Stimulated activated CD8-positive, alpha-beta memory T cell treated with anti-CD3 and anti-CD28 coated beads, Interleukin-15, amount 100 ng/mL, for 48 hours (primary cell): ENCODE measurements around the gene TRNAU1AP.
"Not testable (repeated sequence)": the region's sequence is repeated elsewhere in the genome, so short reads cannot be mapped to it uniquely, and the experiment has no call there.

ENCODE experiments used
- DNase-seq, 2 donors: peaks; one replicate each; pipeline ENCODE4 v3.0.0-alpha.2; 2020; ENCODE audit warnings: low read depth in 2 of 2

The TRNAU1AP gene

GRCh38 chr1:28577052-28577678 lies 24.3 kb downstream of the TRNAU1AP start:
- DNase-seq = peak in 1 of 2 donors; percentile 31

DNA sequence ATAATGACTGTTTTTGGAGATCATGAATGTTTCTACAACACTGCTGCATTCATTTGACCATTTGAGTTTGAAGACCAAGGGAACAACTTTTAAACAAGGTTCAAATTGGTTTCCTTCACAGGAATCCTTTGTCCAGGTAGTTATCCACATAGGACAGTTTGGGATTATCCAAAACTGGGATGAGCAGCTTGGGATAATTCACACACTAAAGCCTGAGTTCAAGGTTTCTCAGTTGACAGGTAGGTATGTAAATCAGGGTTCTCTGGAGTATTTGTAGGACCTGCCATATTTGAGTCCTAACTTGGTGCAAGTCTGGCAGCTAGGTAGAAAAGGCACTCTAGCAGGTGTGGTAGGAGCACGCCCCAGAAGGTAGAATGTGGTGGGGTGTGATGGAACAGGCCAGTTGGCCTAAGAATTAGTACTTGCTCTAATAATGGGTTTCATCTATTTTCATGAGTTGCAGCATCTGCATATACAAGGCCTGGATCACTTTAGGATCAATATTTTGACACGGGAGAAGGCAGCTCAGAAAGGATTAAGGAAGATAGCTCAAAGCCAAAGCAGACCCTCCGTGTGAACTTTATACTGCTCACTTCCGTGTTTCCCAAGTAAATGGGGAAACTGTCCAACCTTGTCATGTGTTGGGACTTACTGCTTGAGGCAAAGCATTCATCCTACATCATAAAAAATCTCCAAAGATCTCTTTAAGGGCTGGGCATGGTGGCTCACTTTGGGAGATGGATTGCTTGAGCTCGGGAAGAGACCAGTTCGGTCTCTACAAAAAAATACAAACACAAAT lies 25.1 kb downstream of the TRNAU1AP start:
- DNase-seq = no peak

DNA sequence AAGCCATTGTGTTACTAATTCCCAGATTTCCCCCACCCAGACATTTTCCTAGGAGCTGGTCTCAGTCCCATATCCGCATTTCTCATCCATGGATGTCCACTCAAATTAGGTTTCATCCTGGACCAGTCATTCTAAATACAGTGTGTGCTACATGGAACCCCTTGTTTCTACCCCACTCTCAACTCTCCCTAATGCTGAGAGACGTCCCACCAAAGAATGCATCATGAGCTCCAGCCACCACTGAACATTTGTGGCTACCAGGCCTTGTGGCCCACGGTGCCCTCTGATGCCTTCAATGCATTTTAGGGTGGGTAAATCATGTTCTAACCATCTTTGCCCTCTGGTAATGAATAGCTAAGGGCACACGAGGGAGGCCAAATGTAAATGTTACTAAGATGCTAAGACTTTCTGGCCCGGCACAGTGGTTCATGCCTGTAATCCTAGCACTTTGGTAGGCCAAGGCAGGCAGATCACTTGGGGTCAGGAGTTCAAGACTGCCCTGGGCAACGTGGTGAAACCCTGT lies 25.9 kb downstream of the TRNAU1AP start:
- DNase-seq = no peak

DNA sequence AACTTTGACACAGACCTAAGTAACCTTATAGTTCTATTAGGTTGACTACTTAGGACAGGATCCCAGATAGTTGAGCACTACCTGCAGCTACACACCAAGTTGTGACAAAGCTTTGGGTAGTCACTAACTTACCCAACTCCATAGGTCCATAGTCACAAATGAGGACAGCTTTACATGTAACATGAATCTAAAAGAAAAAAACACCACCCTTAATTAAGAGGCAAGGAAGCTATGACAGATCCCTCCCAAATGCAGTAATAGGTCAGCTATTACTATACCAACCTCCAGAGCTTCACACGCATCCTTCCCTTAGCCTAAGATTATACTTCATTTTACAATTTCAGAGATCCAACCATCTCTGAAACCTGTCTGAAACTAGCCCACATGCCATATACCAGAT lies 26.5 kb downstream of the TRNAU1AP start:
- no peak for DNase-seq

DNA sequence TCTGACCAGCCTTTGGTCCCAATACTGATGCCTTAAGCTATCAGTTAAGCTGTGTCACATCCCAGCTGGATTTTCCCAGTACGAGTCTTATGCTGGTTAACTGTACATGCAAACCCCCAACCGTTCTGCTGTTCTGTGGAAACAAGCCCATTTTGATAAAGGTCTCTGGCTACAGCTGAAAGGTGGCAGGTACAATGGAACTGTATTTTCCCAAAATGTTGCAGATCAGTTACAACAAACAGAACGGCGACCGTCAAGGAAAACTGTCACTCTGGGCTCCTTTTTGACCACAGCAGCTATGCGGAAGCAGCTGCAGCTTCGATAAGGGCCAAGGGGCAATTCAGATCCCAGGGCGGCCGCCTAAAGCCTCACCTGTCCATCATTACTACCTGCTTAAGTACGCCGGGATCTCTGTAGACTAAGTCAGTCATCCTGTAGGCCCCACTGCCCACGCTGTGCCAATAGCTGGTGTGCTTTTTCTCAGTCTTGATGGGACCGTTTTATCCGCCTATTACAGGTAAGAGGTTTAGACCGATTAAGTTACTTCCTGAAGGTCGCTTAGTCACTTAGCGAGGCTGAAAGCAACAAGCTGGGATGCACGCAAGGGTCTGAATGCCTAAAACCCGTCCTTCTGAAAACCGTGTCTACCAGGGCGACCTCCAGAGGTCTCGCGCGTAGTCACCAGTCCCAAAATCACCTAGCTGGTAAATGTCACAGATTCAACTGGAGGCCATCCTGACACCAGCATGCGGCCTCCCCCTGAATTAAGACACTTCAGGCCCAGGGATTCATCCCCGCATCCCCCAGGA lies 28.0 kb downstream of the TRNAU1AP start:
- DNase-seq = peak in 1 of 2 donors; percentile 27

DNA sequence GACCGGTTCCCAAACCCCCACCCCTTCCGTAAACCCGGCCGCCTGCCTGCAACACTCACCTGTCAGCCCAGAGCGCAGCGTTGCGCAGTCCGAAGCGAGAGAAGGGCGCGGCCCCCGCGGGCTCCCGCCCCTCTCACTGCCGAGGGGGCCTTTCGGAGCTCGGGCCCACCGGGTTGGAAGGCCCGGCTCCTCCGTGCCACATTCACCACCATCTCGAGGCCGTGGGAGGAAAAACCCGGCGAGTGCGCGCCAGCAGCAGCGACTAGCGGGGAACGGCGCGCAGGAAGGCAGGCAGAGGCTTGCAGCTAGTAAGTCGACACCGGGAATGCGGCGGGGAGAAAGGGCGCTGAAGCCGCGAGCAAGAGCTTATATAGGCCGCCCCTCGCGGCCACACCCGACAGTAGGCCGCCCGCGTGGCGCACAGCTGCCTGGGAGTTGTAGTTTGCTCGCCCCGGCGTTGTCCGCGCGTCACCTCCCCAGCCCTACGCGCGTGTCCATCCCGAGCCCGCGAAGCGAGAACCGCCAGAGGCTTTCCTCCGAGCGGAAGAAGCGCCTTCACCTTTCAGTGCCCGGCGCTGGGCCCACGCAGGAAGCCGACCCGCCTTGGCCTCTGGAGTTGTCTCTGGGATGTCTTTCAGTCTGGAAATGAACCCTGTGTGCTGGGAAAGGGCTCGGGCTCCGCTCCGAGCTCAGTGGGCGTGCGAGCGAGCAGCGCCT lies 28.8 kb downstream of the TRNAU1AP start:
- DNase-seq = peak; percentile 91 to 92

- DNase-seq = no peak
These were observed 29.3 kb downstream of the TRNAU1AP start for GRCh38 chr1:28582248-28582615.

GRCh38 chr1:28586585-28587391 lies 33.9 kb downstream of the TRNAU1AP start:
- DNase-seq = not testable (repeated sequence)

DNA sequence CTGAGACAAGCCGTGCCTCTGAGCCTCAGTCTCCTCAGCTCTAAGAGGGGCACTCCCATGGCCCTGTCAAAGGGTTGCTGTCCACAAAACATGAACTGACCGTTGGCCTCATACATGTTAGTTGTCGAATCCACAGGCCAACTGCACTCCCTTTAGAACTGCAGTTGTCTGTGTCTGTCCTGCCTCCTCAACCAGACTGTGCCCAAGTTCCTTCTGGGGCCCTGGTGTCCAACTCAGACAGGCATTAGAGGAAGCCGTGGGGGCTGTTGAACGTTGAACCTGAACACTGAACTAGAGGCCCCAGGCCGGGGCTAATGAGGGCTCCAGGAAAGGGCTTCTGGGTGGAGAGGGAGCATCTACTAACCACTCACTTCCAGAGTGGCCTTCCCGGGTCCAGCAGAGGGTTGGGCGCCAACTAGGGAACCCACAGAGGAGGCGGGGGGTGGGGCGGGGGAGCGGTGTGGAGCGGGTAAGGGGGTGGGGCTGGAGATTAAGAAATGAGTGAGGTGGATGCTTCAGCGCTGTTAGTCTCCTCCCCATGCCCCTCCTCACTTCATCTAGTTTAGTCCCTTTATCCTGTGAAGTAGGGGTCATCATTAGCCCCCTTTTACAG lies 38.9 kb downstream of the TRNAU1AP start, which contains the start of gene RAB42:
Gene RAB42, plus strand, starts transcription at position 558 of the 613 bp plus-strand sequence. CDS start 247 bp downstream, outside the sequence.
- no peak for DNase-seq

DNA sequence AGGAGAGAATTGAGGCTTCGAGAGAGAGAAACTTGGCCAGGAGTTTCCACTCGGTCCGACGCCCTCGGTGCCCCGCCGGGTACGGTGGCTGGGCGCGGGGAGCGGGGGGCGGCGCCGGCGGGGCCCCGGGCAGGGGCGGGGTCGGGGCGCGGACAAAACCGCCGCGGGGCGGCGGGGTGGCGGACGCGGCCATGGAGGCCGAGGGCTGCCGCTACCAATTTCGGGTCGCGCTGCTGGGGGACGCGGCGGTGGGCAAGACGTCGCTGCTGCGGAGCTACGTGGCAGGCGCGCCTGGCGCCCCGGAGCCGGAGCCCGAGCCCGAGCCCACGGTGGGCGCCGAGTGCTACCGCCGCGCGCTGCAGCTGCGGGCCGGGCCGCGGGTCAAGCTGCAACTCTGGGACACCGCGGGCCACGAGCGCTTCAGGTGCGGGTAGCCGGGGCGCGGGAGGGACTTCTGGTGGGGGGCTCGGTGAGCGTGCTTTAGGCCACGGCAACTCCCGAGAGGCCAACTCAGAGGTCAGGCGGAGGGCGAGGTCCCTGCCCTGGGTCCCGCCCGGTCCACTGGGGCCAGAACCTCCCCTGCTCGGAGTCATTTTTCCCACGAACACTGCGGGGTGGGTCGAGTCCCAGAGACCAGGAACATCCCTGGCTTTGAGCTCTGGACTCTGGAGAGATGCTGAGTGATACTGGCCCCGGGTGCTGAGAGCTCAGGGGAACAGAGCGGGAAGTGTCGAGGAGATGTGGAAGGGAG lies 39.6 kb downstream of the TRNAU1AP start:
- no peak for DNase-seq

DNA sequence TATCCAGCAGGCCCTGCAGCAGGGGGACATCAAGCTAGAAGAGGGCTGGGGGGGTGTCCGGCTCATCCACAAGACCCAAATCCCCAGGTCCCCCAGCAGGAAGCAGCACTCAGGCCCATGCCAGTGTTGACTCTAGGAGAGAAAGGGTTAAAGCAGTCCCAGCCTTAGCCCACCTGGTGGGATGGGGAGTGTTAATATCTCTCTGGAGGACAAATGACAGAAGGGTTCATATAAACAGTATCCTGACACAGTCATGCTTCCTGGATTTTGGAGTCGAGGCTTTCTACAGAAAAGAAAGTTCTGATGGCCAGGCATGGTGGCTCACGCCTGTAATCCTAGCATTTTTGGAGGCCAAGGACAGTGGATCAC lies 41.1 kb downstream of the TRNAU1AP start:
- DNase-seq = not testable (repeated sequence)

GRCh38 chr1:28594686-28595411 lies 42.0 kb downstream of the TRNAU1AP start:
- not testable (repeated sequence) for DNase-seq

DNA sequence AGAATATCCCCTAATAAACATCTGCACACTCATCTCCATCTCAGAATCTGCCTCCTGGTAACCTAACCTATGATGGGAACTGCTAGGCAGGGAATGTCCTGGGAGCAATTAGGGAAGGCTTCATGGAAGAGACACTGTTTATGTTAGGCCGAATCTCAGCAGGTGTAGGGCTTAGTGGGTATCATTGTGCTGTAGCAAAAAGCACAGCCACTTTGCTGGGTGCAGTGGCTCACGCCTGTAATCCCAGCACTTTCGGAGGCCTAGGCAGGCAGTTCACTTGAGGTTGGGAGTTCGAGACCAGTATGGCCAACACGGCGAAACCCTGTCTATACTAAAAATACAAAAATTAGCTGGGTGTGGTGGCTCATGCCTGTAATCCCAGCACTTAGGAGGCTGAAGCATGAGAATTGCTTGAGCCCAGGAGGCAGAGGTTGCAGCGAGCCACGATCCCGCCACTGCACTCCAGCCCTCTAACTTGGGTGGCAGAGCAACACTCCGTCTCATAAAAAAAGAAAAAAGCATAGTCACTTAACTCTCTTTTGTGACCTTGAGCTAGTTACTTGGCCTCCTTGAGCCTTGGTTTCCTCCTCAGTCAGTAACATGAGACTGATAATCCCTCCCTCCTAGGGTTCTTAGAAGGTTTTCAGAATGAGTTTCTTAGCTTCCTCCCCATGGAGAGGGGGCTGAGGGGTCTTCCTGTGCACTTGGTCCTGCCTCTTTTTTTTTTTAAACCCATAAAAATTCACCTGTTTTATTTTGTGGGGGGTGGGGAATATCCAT lies 42.7 kb downstream of the TRNAU1AP start:
- no peak for DNase-seq

- DNase-seq = not testable (repeated sequence)
These were observed 43.4 kb downstream of the TRNAU1AP start for GRCh38 chr1:28596276-28596675.

DNA sequence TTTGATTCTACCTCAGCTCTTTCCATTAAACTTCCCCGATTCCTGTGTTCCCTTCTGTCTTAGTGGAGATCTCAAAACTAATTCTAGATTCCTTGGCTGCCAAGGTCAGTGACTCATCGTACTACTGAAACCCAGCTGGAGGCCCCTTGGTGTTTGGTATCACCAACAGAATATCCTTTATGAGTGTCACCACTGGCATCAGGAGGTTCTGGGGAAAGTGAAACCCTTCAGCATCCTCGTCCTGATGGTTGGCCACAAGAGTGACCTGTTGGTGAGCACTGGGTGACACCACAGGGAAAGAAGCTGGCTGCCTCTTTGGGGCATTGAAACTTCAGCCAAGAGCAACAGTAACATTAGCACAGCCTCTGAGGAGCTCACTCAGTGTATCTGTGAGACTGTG lies 48.8 kb downstream of the TRNAU1AP start:
- DNase-seq = no peak

DNA sequence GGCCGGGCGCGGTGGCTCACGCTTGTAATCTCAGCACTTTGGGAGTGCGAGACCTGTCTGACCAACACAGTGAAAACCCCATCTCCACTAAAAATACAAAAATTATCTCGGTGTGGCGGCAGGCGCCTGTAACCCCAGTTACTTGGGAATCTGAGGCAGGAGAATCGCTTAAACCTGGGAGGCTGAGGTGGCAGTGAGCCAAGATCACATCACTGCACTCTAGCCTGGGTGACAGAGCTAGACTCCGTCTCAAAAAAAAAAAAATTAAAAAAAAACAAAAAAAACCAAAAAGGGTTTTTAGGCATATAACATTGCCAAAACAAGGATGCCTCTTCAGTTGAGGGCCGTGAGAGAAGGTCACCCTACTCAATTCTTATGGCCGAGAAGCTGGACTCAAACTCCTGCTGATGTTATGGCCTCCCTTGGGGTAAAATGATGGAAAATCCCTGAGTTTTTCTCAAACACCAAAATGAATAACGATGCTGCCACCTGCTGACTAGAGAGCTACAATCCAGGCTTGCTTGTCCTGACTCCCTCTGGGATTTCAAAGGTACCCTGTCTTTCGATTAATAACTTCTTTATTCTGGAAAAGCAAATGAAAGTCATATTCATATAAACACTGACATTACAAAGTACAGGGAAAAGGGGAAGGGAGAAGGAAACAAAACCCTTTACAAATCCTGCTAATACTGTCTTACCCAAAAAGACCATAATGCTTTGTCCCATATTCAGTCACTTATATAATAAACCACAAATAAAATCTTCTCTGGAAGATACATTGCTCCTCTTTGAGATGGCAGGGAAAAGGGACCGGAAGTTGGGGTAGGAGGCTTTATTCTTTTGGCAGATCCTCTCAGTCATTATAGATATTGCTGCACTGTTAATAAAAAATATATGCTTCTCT lies 49.9 kb downstream of the TRNAU1AP start:
- no peak for DNase-seq

GRCh38 chr1:28604411-28604810 lies 51.5 kb downstream of the TRNAU1AP start:
- no peak for DNase-seq
